Fibroblast of mammary gland (primary cell): Measurements from ENCODE around the gene PLCD3.

Source experiments
- DNase-seq: peaks from one replicate; pipeline ENCODE4 v3.0.0-alpha.2; 2010; ENCODE audit warnings: low read depth
- H3K4me3 ChIP-seq: 2 replicates; pipeline ENCODE4 v1.5.1; 2011; ENCODE audit warnings: low read depth, mild to moderate bottlenecking, low read length, moderate library complexity; ENCODE audit not compliant: control insufficient read depth
- TF ChIP-seq, protein P1 (sequence below): conservative IDR thresholded peaks from 2 replicates; pipeline ENCODE4 v1.5.1; 2011; ENCODE audit warnings: low read depth, low read length, inconsistent platforms; ENCODE audit not compliant: control insufficient read depth, insufficient read depth

PLCD3 gene

DNA sequence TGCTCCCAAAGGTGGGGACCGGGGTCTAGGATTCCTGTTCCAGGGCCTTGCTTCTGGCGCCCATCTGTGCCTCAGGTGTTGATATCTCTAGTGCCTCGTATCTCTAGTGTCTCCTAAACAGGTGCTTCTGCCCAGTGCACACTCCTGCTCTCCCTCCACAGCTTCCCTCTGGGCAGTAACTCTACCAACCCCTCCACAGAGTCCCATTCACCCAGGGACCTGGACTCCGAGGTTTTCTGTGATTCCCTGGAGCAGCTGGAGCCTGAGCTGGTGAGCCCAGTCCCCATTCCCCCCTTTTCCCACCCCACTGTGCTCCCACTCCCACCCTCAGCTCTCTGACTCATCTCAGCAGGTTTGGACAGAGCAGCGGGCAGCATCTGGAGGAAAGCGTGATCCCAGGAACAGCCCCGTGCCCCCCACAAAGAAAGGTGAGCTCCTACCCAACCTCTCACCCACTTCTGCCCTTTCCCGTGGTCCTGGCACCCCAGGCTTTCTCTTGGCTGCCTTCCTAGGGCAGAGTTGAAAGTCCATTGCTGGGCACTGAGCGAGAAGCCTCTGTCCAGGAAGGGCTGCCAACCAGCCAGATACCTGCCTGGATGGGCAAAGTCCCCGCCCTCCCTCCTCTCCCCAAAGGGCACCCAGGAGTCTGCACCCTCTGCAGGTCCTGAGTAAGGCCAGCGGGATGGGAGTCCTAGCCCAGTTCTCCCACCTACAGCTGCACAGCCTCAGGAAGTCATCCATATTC lies 5.4 kb upstream of the PLCD3 start:
- TF ChIP-seq, protein P1, sequence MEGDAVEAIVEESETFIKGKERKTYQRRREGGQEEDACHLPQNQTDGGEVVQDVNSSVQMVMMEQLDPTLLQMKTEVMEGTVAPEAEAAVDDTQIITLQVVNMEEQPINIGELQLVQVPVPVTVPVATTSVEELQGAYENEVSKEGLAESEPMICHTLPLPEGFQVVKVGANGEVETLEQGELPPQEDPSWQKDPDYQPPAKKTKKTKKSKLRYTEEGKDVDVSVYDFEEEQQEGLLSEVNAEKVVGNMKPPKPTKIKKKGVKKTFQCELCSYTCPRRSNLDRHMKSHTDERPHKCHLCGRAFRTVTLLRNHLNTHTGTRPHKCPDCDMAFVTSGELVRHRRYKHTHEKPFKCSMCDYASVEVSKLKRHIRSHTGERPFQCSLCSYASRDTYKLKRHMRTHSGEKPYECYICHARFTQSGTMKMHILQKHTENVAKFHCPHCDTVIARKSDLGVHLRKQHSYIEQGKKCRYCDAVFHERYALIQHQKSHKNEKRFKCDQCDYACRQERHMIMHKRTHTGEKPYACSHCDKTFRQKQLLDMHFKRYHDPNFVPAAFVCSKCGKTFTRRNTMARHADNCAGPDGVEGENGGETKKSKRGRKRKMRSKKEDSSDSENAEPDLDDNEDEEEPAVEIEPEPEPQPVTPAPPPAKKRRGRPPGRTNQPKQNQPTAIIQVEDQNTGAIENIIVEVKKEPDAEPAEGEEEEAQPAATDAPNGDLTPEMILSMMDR: no peak
- DNase-seq: no peak
- no peak overlapping the region for H3K4me3 ChIP-seq

DNA sequence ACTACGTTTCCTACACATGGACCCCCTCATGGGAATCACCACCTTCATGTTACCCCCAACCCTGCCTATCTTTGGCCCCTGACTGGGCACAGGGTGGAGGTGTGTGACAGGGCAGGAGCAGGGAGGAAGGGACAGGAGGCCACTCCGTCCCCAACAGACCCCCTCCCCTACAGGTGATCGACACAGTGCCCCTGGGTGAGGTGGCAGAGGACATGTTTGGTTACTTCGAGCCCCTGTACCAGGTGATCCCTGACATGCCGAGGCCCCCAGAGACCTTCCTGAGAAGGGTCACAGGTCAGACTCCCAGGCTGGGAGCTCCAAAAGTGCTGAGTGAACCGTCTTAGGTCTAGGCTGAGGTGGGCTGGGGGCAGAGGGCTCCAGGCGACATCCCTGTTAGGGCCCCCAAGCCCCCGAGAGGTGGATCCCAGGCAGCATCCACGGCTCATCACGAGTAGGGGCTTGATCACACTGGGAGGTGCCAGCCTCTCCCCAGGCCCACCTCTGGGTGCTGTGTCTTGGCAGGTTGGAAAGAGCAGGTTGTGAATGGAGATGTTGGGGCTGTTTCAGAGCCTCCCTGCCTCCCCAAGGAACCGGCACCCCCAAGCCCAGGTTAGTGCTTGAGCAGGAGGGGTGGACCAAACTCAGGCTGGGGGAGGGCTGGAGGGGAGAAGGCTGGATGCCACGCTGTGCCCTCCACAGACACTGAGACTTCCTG lies 4.7 kb upstream of the PLCD3 start:
- TF ChIP-seq, protein P1: no peak
- H3K4me3 ChIP-seq: no peak overlapping the region
- DNase-seq: no peak

DNA sequence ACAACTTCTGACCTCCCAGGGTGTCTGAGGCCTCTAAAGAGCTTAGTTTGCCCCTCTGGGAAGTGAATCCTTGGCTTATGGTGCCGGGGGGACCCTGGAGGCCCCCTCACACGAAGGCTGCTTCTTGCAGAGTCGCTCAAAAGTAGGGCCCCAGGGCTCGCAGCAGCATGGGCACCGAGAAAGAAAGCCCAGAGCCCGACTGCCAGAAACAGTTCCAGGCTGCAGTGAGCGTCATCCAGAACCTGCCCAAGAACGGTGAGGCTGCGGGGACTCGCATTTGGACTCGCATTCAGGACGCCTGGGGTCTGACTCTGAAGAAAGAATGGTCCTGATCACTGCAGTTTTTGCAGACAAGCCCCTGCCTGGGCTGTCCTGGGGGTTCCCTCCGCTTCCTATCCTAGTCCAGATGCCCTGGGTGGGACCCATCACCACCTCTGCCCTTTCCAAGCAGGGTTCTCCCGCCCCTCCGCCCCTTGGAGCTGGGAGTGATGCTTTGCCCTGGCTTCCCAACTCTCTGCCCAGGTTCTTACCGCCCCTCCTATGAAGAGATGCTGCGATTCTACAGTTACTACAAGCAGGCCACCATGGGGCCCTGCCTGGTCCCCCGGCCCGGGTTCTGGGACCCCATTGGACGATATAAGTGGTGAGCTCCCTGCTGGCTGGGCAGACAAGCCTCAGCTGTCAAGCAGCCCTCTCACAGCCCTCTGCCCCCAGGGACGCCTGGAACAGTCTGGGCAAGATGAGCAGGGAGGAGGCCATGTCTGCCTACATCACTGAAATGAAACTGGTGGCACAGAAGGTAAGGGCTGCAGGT lies 3.9 kb upstream of the PLCD3 start:
- H3K4me3 ChIP-seq: peak overlapping the region; percentile 72
- no peak for DNase-seq

DNA sequence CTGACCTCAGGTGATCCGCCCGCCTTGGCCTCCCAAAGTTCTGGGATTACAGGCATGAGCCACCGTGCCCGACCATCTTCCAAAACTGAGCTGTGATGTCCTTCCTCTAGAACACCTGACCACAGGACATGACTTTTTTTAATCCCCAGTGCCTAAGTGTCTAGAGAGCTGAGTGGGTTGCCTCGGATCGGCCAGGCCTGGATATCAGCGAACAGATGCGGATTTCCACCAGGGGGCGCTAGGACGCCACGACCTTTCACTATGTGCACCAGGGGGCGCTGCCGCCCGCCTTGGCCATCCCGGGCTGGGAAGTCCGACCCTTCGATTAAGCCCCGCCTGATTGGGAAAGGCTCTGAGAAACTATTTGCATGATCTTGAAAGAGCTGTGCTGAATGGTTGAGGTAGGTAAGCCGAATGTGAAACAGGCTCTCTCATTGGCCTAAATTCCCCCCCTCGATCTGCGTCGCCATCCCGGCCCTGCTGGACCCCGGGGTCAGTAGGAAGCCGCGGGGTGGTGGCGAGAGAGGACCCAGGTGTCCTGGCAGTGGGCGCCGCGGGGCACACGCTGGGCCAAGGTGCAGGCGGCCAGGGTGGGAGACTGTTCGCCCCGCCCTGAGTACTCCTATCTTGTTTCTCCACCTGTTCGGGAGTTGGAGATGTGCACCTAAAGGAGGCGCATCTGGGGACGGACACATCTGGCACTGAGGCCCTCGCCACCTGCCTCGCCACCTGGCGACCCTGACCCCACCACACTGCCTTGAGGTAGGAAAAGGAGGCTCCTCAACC lies 3.1 kb upstream of the PLCD3 start, which contains the start of gene ACBD4:
ACBD4 (plus strand) TSS at position 496 of the 786 bp plus-strand sequence. CDS start 458 bp downstream, outside the sequence.
- DNase-seq: peak; percentile 98
- H3K4me3 ChIP-seq: peak within 1 kb of the TSS; percentile 72
- TF ChIP-seq, protein P1: peak; percentile 100

More for the DNA sequence above, 3.9 kb upstream of the PLCD3 start:
- TF ChIP-seq, protein P1: no peak

DNA sequence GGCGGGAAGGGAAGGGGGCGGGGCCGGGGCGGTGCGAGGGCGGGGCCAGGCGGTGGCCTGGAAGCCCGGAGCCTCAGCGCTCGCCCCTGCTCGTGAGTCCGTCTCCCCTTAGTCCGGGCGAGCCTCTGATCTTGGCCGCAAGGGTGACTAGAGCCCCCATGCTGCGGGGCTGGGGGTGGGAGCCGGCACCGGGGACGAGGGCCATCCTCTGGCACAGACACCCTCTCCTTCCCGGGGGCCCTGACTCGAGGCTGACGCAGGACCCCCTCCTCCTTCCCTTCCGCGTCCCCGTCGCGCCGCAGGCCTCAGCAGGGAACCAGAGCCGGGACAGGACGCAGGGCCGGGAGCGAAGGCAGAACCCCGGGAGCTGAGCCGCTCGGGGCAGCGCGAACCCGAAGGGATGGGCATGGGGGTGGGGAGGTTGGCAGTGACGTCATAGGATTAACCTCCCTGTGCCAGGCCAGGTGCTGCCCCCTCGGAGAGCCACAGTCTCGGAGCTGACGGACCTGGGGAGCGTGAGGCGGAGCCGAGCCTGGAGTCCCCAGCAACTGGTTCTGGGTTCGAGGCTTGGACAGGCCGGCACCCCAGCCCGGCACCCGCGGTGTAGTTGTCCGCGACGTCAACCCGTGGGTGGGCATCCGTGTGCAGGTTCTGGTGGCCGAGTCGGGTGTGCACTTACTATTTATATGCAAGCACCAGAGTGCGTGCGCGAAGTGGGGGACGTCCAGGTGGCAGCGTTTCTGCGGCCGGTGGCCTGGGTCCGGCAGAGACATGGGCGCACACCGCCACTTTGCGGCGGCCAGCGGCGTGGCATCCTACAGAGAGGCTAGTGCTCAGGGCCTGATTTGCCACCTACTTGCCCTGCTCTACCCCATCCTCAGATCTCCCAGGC lies 503 bp upstream of the PLCD3 start:
- TF ChIP-seq, protein P1: peak; percentile 76
- H3K4me3 ChIP-seq: peak overlapping the region; percentile 70
- peak; percentile 68 for DNase-seq
